CD4-positive, alpha-beta memory T cell (primary cell): ENCODE results near the gene P2RY1. TPM values are rescaled to one million over a fixed set of nuclear protein-coding genes. Genes with fewer than 3 reads are reported as not detected.

Experiments
- CTCF ChIA-PET: fragments of 350-600 bp; sonication (Branson Sonifier 250); formaldehyde crosslinking; loops from one replicate; lab custom pipeline; 2021; ENCODE audit warnings: inconsistent platforms; ENCODE audit not compliant: partially characterized antibody; lab: Charles Lee
- POLR2A ChIA-PET: fragments of 350-600 bp; sonication (Branson Sonifier 250); formaldehyde crosslinking; loops from one replicate; lab custom pipeline; 2021; ENCODE audit not compliant: partially characterized antibody; lab: Charles Lee
- DNase-seq, 5 donors: peaks; one replicate each; pipeline versions ENCODE4 v3.0.0 to v3.0.0-alpha.2; 2020 to 2022; ENCODE audit warnings: mixed read lengths in 1 of 5
- H3K27ac ChIP-seq: one replicate; pipeline ENCODE4 v1.7.0; 2013; ENCODE audit warnings: low read depth, low read length
- H3K27me3 ChIP-seq: 2 replicates; pipeline ENCODE4 v1.7.0; 2013; ENCODE audit warnings: mild to moderate bottlenecking, low read length, moderate library complexity; ENCODE audit not compliant: insufficient read depth
- H3K36me3 ChIP-seq: 2 replicates; pipeline ENCODE4 v1.7.0; 2013; ENCODE audit warnings: mild to moderate bottlenecking, low read length, moderate library complexity; ENCODE audit not compliant: insufficient read depth
- H3K4me1 ChIP-seq: 2 replicates; pipeline ENCODE4 v1.7.0; 2013; ENCODE audit warnings: mild to moderate bottlenecking, low read length, moderate library complexity; ENCODE audit not compliant: insufficient read depth
- H3K4me3 ChIP-seq, 2 donors: one replicate each; pipeline ENCODE4 v1.7.0; 2013; ENCODE audit warnings: low read length in 2 of 2, mild to moderate bottlenecking in 1 of 2
- H3K9me3 ChIP-seq, 2 donors: one replicate each; pipeline ENCODE4 v1.7.0; 2013; ENCODE audit warnings: low read length in 2 of 2, control low read depth in 1 of 2; ENCODE audit not compliant: control insufficient read depth in 1 of 2
- H3K27ac Mint-ChIP-seq, 7 donors: one replicate each; pipeline ENCODE4 v1.8.0; 2020 to 2021; ENCODE audit warnings: mixed read lengths in 7 of 7, mild to moderate bottlenecking in 6 of 7, inconsistent platforms in 3 of 7, moderate library complexity in 3 of 7
- H3K27me3 Mint-ChIP-seq, 2 donors: one replicate each; pipeline ENCODE4 v1.8.0; 2020 to 2021; ENCODE audit warnings: mixed read lengths in 2 of 2
- H3K36me3 Mint-ChIP-seq, 2 donors: one replicate each; pipeline ENCODE4 v1.8.0; 2020 to 2021; ENCODE audit warnings: mixed read lengths in 2 of 2, inconsistent platforms in 1 of 2, mild to moderate bottlenecking in 1 of 2
- H3K4me1 Mint-ChIP-seq, 4 donors: one replicate each; pipeline ENCODE4 v1.8.0; 2020 to 2021; ENCODE audit warnings: mixed read lengths in 4 of 4, mild to moderate bottlenecking in 1 of 4
- H3K4me3 Mint-ChIP-seq, 8 donors: one replicate each; pipeline ENCODE4 v1.8.0; 2020 to 2021; ENCODE audit warnings: mixed read lengths in 8 of 8, mild to moderate bottlenecking in 7 of 8, moderate library complexity in 6 of 8, inconsistent platforms in 3 of 8
- H3K9me3 Mint-ChIP-seq, 8 donors: one replicate each; pipeline ENCODE4 v1.8.0; 2020 to 2021; ENCODE audit warnings: mixed read lengths in 8 of 8, mild to moderate bottlenecking in 5 of 8, inconsistent platforms in 3 of 8, moderate library complexity in 1 of 8
- intact Hi-C: fragments of 100-400 bp; cut with micrococcal nuclease; formaldehyde crosslinking; loops from one replicate; pipeline ENCODE4 v1.15.1; 2023
- polyA plus RNA-seq, 2 donors: library from polyadenylated mRNA; unstranded; fragments of 300-500 nt; fragmentation: Illumina TruSeq; gene quantifications; one replicate each; pipeline ENCODE4 v1.2.3, GENCODE V29; 2021
- total RNA-seq, 2 experiments: library from RNA; stranded (reverse); gene quantifications; one replicate each; pipeline ENCODE4 v1.2.3, GENCODE V29; 2021

The P2RY1 gene
- total RNA-seq (under 1 TPM; 0.08 to 0.09 TPM), polyA plus RNA-seq (not detected)

GRCh38 chr3:152834776-152835600, at the start of gene P2RY1:
TSS of gene P2RY1 (plus strand) at chr3:152835131. CDS start at chr3:152835783, 652 bp downstream.
- Mint-ChIP-seq H3K9me3 (peaks cover 0 to 4% (median 0%) of the 10 kb centered on the region in 8 donors), H3K27me3 (peaks cover 22 to 24% of the 10 kb centered on the region in 2 donors), H3K4me3 (peak within 1 kb of the TSS; percentile 57 to 80 (median 73)), H3K36me3 (no peaks in the 10 kb centered on the region), H3K27ac (no peak within 1 kb of the TSS), H3K4me1 (peaks cover 4 to 25% (median 8%) of the 10 kb centered on the region in 4 donors)
- Histone ChIP-seq H3K27ac (no peak within 1 kb of the TSS), H3K9me3 (no peaks in the 10 kb centered on the region), H3K36me3 (no peaks in the 10 kb centered on the region), H3K4me1 (peaks cover 3% of the 10 kb centered on the region), H3K4me3 (no peak within 1 kb of the TSS), H3K27me3 (no peaks in the 10 kb centered on the region)
- ChIA-PET POLR2A (no interaction called here), CTCF (no interaction called here)
- intact Hi-C loops = no loop called here
- DNase-seq = no peak

GRCh38 chr3:152786977-152787681, 47.8 kb upstream of the P2RY1 start:
- POLR2A ChIA-PET = no interaction called here
- peaks cover 0 to 5% (median 1%) of the 10 kb centered on the region in 8 donors for H3K9me3 Mint-ChIP-seq

GRCh38 chr3:152790651-152791387, 44.1 kb upstream of the P2RY1 start:
- Histone ChIP-seq H3K4me1 (no peaks in the 10 kb centered on the region), H3K36me3 (no peaks in the 10 kb centered on the region), H3K27ac (no peak overlapping the region), H3K9me3 (no peaks in the 10 kb centered on the region), H3K27me3 (no peaks in the 10 kb centered on the region), H3K4me3 (no peak overlapping the region)
- H3K27ac Mint-ChIP-seq = no peak overlapping the region
- ChIA-PET CTCF (no interaction called here), POLR2A (no interaction called here)
- no peak for DNase-seq
- H3K9me3 Mint-ChIP-seq = peaks cover 0 to 5% (median under 1%) of the 10 kb centered on the region in 8 donors
- H3K4me3 Mint-ChIP-seq = no peak overlapping the region
- H3K36me3 Mint-ChIP-seq = no peaks in the 10 kb centered on the region
- intact Hi-C loops = no loop called here
- no peaks in the 10 kb centered on the region for H3K4me1 Mint-ChIP-seq
- peaks cover 0 to 4% of the 10 kb centered on the region in 2 donors for H3K27me3 Mint-ChIP-seq

More at GRCh38 chr3:152786977-152787681, 47.8 kb upstream of the P2RY1 start:
- Mint-ChIP-seq H3K4me3 (no peak overlapping the region), H3K27me3 (peaks cover 0 to 2% of the 10 kb centered on the region in 2 donors), H3K36me3 (no peaks in the 10 kb centered on the region), H3K4me1 (no peaks in the 10 kb centered on the region), H3K27ac (no peak overlapping the region)
- Histone ChIP-seq H3K36me3 (no peaks in the 10 kb centered on the region), H3K4me3 (no peak overlapping the region), H3K9me3 (no peaks in the 10 kb centered on the region), H3K27me3 (no peaks in the 10 kb centered on the region), H3K27ac (no peak overlapping the region), H3K4me1 (no peaks in the 10 kb centered on the region)
- CTCF ChIA-PET = no interaction called here
- no peak for DNase-seq
- intact Hi-C loops = no loop called here

GRCh38 chr3:152793969-152794368, 41.0 kb upstream of the P2RY1 start:
- H3K4me1 Mint-ChIP-seq = no peaks in the 10 kb centered on the region
- POLR2A ChIA-PET = no interaction called here
- Histone ChIP-seq H3K27me3 (no peaks in the 10 kb centered on the region), H3K9me3 (no peaks in the 10 kb centered on the region), H3K4me3 (no peak overlapping the region), H3K36me3 (no peaks in the 10 kb centered on the region), H3K27ac (no peak overlapping the region), H3K4me1 (no peaks in the 10 kb centered on the region)
- intact Hi-C loops = no loop called here
- peaks cover 0 to 4% of the 10 kb centered on the region in 2 donors for H3K27me3 Mint-ChIP-seq
- H3K27ac Mint-ChIP-seq = no peak overlapping the region
- no peak for DNase-seq
- H3K4me3 Mint-ChIP-seq = no peak overlapping the region
- peaks cover 0 to 3% (median 0%) of the 10 kb centered on the region in 8 donors for H3K9me3 Mint-ChIP-seq
- no peaks in the 10 kb centered on the region for H3K36me3 Mint-ChIP-seq
- CTCF ChIA-PET = no interaction called here

GRCh38 chr3:152797751-152798432, 37.0 kb upstream of the P2RY1 start:
- no peak overlapping the region for H3K27ac Mint-ChIP-seq
- peaks cover 0 to 2% (median 0%) of the 10 kb centered on the region in 8 donors for H3K9me3 Mint-ChIP-seq
- Histone ChIP-seq H3K36me3 (no peaks in the 10 kb centered on the region), H3K27ac (no peak overlapping the region), H3K9me3 (no peaks in the 10 kb centered on the region), H3K4me3 (no peak overlapping the region), H3K4me1 (no peaks in the 10 kb centered on the region), H3K27me3 (no peaks in the 10 kb centered on the region)
- ChIA-PET POLR2A (no interaction called here), CTCF (no interaction called here)
- H3K27me3 Mint-ChIP-seq = peaks cover 0 to 2% of the 10 kb centered on the region in 2 donors
- DNase-seq = no peak
- H3K4me1 Mint-ChIP-seq = no peaks in the 10 kb centered on the region
- no peak overlapping the region for H3K4me3 Mint-ChIP-seq
- H3K36me3 Mint-ChIP-seq = no peaks in the 10 kb centered on the region
- intact Hi-C loops = no loop called here

- Histone ChIP-seq H3K4me3 (no peak overlapping the region), H3K27me3 (no peaks in the 10 kb centered on the region), H3K4me1 (no peaks in the 10 kb centered on the region), H3K9me3 (no peaks in the 10 kb centered on the region), H3K27ac (no peak overlapping the region), H3K36me3 (no peaks in the 10 kb centered on the region)
- Mint-ChIP-seq H3K9me3 (peaks cover 0 to 4% (median 0%) of the 10 kb centered on the region in 8 donors), H3K36me3 (no peaks in the 10 kb centered on the region), H3K27ac (no peak overlapping the region), H3K4me3 (no peak overlapping the region), H3K27me3 (peaks cover 1 to 2% of the 10 kb centered on the region in 2 donors), H3K4me1 (no peaks in the 10 kb centered on the region)
- intact Hi-C loops = no loop called here
- DNase-seq = no peak
- ChIA-PET POLR2A (no interaction called here), CTCF (no interaction called here)
Observed at GRCh38 chr3:152811974-152812760, 22.8 kb upstream of the P2RY1 start.
